HEK293T (cell line): ENCODE measurements around the gene KIR2DL1.
"Not testable (repeated sequence)": the region's sequence is repeated elsewhere in the genome, so short reads cannot be mapped to it uniquely, and the experiment has no call there.

Experiments
- ARNT ChIP-seq: fragments of 450-650 bp; IDR thresholded peaks from 2 replicates; pipeline ENCODE4 v1.6.1; 2017; ENCODE audit warnings: mild to moderate bottlenecking
- FOXM1 ChIP-seq: fragments of 450-650 bp; IDR thresholded peaks from 2 replicates; pipeline ENCODE4 v1.6.1; 2017; ENCODE audit warnings: mild to moderate bottlenecking, borderline replicate concordance

DNA sequence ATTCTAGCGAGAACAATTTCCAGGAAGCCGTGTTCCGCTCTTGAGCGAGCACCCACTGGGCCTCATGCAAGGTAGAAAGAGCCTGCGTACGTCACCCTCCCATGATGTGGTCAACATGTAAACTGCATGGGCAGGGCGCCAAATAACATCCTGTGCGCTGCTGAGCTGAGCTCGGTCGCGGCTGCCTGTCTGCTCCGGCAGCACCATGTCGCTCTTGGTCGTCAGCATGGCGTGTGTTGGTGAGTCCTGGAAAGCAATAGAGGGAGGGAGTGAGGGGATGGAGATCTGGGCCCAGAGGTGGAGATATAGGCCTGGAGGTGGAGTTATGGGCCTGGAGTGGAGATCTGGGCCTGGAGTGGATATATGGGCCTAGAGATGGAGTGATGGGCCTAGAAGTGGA is at the start of gene KIR2DL1:
- TF ChIP-seq FOXM1, ARNT: not testable (repeated sequence)
